ENCODE results near the gene SLC12A8. TPM values are rescaled to one million over a fixed set of nuclear protein-coding genes. Genes with fewer than 3 reads are reported as not detected.

Gene SLC12A8
- total RNA-seq, 1 experiment from 2014 or later: 248 TPM

GRCh38 chr3:125073390-125073905, 139.1 kb downstream of the SLC12A8 start:
- in situ Hi-C loops (cut with HindIII; ENCODE audit: low pct_unique_long_range_greater_than_20kb, low sequenced_read_pairs): no loop called here

GRCh38 chr3:125072749-125073389, 139.7 kb downstream of the SLC12A8 start:
- no peak for DNase-seq (ENCODE audit: low read depth)
- in situ Hi-C loops (cut with HindIII; ENCODE audit: low pct_unique_long_range_greater_than_20kb, low sequenced_read_pairs): no loop called here

More at GRCh38 chr3:125073390-125073905, 139.1 kb downstream of the SLC12A8 start:
- DNase-seq (ENCODE audit: low read depth): no peak

DNA sequence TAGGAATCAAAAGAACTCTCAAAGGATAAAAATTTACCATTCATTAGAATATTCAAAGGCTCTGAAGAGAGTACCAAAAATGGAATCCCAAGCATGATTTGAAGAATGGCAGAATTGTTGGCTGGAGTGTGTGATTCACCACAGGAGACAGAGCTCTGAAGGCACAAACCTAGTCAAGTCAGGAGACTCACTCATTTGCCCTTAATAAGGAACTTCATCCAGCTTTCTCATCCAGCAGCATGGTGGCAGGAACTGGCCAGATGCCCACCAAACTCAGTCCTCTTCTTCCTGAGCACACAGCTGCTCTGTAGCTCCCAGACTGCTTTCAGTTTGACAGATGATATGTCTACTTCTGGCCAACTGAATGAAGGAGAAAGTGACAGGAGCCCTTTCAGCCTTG, 140.2 kb downstream of the SLC12A8 start:
- in situ Hi-C loops (cut with HindIII; ENCODE audit: low pct_unique_long_range_greater_than_20kb, low sequenced_read_pairs): no loop called here
- DNase-seq (ENCODE audit: low read depth): no peak

DNA sequence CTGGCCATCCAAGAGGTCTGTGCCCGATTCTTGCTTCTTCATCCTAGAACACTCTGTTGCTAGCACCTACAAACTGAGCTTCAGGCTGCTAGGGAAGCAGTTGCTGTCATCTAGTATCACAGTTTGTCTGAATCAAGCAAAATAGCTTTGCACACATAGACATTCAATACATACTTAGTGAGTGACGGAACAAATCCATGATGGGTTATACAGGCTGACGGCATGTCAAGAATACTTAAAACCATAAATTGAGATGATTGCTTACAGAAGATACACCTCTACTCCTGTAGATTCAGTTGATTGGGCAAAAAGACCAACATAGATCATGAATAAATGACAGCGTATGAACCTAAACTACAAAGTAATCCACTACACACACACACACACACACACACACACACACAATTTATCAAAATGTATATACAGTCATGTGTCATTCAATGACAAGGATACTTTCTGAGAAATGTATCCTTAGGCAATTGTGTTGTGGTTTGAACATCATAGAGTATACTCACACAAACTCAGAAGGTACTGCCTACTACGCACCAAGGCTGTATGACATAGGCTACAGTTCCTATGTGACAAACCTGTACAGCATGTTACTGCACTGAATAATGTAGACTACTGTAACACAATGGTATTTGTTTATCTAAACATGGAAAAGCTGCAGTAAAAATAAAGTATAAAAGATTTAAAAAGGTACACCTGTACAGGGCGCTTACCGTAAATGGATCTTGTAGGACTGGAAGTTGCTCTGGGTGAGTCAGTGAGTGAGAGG, 142.4 kb downstream of the SLC12A8 start:
- DNase-seq (ENCODE audit: low read depth): no peak
- in situ Hi-C loops (cut with HindIII; ENCODE audit: low pct_unique_long_range_greater_than_20kb, low sequenced_read_pairs): no loop called here

- in situ Hi-C loops (cut with HindIII; ENCODE audit: low pct_unique_long_range_greater_than_20kb, low sequenced_read_pairs): no loop called here
These were observed 143.1 kb downstream of the SLC12A8 start for GRCh38 chr3:125069452-125069851.

GRCh38 chr3:125068265-125068664, 144.3 kb downstream of the SLC12A8 start:
- DNase-seq (ENCODE audit: low read depth): no peak
- in situ Hi-C loops (cut with HindIII; ENCODE audit: low pct_unique_long_range_greater_than_20kb, low sequenced_read_pairs): no loop called here

More at GRCh38 chr3:125069452-125069851, 143.1 kb downstream of the SLC12A8 start:
- DNase-seq (ENCODE audit: low read depth): no peak

GRCh38 chr3:125067225-125067624, 145.3 kb downstream of the SLC12A8 start:
- no peak for DNase-seq (ENCODE audit: low read depth)
- in situ Hi-C loops (cut with HindIII; ENCODE audit: low pct_unique_long_range_greater_than_20kb, low sequenced_read_pairs): no loop called here

DNA sequence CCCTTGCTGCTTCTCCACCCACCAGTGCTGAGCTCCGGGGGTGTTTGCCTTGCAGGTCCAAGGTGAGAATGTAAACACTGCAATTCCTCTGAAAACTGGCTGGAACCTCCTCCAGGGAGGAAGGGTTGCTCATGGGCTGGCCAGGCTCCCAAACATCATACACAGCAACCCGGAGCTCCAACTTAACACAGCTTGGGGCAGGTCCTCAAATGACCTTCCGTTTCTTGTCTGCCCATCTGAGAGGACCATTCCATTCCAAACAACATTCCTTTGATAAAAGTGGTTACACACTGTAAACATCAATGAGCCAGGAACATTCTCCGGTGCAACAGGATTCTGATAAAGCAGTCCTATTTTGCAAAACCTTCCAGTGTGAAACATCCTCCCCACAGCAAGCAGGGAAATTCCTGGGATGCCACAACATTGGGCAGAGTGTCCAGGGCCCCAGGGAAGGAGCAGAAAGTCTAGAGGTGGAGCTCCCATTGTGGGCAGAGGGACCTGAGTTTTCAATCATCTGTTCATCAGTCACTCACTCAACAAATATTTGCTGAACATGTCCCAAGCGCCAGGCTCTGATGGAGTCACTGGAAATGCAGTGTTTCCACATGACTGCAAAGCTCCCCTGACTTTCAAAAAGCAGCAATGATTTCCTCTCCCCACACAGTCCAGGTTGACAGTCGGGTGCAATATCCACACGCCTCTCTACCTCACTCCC, 149.5 kb downstream of the SLC12A8 start:
- DNase-seq (ENCODE audit: low read depth): peak; percentile 81
- in situ Hi-C loops (cut with HindIII; ENCODE audit: low pct_unique_long_range_greater_than_20kb, low sequenced_read_pairs): no loop called here

GRCh38 chr3:125061646-125062045, 150.9 kb downstream of the SLC12A8 start:
- in situ Hi-C loops (cut with HindIII; ENCODE audit: low pct_unique_long_range_greater_than_20kb, low sequenced_read_pairs): no loop called here
- DNase-seq (ENCODE audit: low read depth): no peak

DNA sequence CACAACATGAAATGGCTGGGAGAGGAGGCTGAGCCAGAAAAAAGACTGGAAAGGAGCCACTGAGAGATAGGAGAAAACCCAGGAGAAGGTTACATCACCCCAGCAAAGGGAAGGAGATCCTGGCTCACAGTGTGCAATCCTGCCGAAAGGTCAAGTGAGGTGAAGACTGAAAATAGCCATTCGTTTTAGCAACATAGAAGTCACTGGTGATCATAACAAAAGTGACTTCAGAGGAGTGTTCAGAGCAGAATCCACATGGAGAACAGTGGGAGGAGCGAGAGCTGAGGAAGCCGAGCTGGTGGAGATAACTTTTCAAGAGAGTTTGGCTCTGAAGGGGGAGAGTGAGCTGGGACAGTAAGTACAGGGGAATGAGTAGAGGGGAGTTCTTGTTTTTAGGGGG, 151.4 kb downstream of the SLC12A8 start:
- in situ Hi-C loops (cut with HindIII; ENCODE audit: low pct_unique_long_range_greater_than_20kb, low sequenced_read_pairs): no loop called here

DNA sequence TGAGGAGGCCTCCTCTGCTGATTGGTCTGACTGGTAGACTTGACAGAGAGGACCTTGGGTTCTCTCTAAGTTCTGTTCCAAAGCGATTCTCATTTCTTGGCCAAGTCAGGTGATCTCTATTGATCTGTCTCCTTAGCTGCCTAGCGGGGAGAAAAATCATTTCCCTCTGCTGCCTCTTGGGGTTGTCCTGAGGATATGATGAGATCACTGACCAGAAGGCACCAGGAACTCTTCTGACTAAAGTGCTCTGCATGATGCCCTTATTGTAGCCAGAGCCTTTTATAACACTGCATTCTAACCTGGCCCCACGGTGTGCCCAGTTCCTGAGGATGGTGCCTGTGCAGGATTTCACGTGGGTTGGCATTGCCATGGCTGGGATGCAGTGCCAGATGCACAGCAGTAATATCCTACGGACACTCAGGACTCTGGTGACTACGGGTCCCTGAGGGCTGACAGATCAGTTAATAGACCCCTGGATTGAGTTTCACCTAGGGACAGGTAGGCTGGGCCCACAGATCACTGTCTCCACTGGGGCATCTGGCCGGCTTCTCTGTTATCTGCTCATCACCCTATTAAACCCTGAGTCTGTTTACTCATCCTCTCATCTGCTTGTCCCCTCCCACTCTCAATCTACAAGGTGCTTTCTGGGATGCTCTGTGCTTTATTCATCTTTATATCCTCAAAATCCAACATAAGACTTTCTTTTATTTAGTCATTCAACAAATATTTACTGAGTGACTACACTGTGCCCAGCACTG, 152.9 kb downstream of the SLC12A8 start:
- DNase-seq (ENCODE audit: low read depth): no peak
- in situ Hi-C loops (cut with HindIII; ENCODE audit: low pct_unique_long_range_greater_than_20kb, low sequenced_read_pairs): no loop called here

More for the DNA sequence above, 151.4 kb downstream of the SLC12A8 start:
- DNase-seq (ENCODE audit: low read depth): no peak

- DNase-seq (ENCODE audit: low read depth): no peak
- in situ Hi-C loops (cut with HindIII; ENCODE audit: low pct_unique_long_range_greater_than_20kb, low sequenced_read_pairs): no loop called here
These were observed 153.6 kb downstream of the SLC12A8 start for GRCh38 chr3:125058959-125059358.

DNA sequence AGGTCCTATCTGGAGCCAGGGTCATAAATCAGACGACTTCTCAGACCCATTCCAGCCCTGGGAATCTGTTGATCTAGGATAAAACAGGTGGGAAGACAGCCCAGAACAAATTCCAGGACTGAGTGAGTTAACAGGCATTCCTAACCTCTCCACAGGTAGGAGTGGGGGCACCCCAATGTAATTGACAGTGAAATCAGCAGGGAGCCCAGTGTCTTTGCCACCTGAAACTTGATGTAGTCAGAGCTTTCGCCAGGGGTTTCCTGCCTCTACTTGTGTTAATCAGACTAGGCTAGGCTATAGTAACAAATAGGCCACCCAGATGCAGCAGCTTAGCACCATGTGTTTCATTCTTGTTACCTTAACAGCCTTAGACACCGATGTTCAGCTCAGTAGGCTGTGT, 154.0 kb downstream of the SLC12A8 start:
- in situ Hi-C loops (cut with HindIII; ENCODE audit: low pct_unique_long_range_greater_than_20kb, low sequenced_read_pairs): no loop called here
- no peak for DNase-seq (ENCODE audit: low read depth)

GRCh38 chr3:125057186-125057850, 155.2 kb downstream of the SLC12A8 start:
- peak; percentile 52 for DNase-seq (ENCODE audit: low read depth)
- in situ Hi-C loops (cut with HindIII; ENCODE audit: low pct_unique_long_range_greater_than_20kb, low sequenced_read_pairs): no loop called here

DNA sequence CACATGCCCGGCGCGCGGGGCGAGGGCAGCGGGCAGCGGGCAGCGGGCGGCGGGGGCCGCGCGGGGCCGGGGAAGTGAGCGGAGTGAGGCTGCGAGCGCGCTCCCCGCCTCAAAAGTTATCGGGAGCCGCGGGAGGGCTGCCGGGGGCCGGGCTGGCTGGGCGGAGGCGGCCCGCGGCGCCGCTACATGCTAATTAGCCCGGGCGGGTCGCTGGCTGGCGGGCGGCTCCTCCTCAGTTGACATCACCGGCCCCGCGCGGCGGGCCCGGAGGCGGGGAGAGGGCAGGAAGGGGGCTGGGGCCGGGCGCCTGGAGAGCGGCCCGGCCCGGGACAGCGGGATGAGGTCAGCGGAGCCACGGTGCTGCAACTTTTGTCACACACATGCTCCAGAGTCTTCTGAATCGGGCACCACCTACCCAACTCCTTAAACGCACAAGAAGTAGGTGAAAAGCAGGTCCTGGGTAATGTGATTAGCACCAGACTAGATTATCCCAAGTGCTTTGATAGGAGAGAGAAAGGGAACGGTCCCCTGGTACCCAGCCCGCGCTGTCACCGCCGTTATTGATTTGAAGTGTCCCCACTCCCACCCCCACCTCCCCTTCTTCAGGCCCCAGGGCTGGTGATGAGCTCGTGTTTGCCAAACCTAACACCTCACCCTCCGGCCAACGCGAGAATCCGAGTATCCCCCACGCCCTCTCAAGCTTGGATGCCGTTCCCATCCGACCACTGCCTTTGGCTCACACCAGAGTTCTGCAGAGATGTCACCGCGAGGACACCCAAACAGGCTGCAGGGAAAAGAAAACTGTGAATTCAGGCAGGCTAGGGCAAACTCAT, 156.4 kb downstream of the SLC12A8 start, which contains the start of gene HEG1:
Gene HEG1, minus strand, starts transcription at position 85 of the 833 bp plus-strand sequence. CDS start 107 bp downstream, outside the sequence.
- in situ Hi-C loops (cut with HindIII; ENCODE audit: low pct_unique_long_range_greater_than_20kb, low sequenced_read_pairs): no loop called here
- DNase-seq (ENCODE audit: low read depth): peak; percentile 73

DNA sequence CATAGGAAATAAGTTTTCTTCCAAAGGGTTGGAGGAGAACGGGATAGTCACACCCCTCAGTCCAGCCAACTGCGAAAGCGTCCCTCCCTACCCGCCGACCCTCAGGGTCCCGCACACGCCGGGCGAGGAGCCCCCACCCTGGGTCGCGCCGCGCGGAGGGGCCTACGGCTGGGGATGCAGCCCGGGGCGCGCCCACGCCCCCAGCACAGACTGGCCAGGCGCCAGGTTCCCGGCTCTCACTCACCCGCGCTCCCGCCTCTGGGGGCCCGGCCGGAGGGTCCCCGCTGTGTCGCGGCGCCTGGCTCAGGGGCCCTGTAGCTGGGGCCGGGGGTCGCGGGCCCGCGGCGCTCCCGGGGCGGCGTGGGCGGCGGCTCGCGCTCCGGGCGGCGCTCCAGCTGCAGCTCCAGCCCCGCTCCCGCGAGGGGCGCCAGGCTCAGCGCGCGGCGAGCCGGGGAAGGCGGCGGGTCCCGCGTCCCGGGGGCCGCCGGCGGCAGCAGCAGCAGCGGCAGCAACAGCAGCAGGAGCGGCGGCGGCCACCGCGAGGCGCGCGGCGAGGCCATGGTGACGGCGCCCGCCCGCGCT, 157.1 kb downstream of the SLC12A8 start:
- in situ Hi-C loops (cut with HindIII; ENCODE audit: low pct_unique_long_range_greater_than_20kb, low sequenced_read_pairs): no loop called here
- DNase-seq (ENCODE audit: low read depth): no peak

Data from Caki2 (cell line).